Progenitor cell of endocrine pancreas (in vitro differentiated cells): ENCODE measurements around the gene KLHL36. TPM values are rescaled to one million over a fixed set of nuclear protein-coding genes. Genes with fewer than 3 reads are reported as not detected.
"Not testable (repeated sequence)": the region's sequence is repeated elsewhere in the genome, so short reads cannot be mapped to it uniquely, and the experiment has no call there.

Experiments used
- DNase-seq: peaks from one replicate; pipeline ENCODE4 v3.0.0; 2021; ENCODE audit warnings: low spot score; ENCODE audit not compliant: unreplicated experiment
- H3K27ac Mint-ChIP-seq: 2 replicates; pipeline ENCODE4 v1.8.0; 2021; ENCODE audit warnings: mild to moderate bottlenecking, moderate library complexity, mixed read lengths
- H3K27me3 Mint-ChIP-seq: 2 replicates; pipeline ENCODE4 v1.8.0; 2021; ENCODE audit warnings: mixed read lengths
- H3K36me3 Mint-ChIP-seq: 2 replicates; pipeline ENCODE4 v1.8.0; 2022; ENCODE audit warnings: mixed read lengths; ENCODE audit not compliant: insufficient read depth
- H3K4me1 Mint-ChIP-seq: 2 replicates; pipeline ENCODE4 v1.8.0; 2021; ENCODE audit warnings: low read depth, mixed read lengths
- H3K4me3 Mint-ChIP-seq: 2 replicates; pipeline ENCODE4 v1.8.0; 2021; ENCODE audit warnings: low read depth, mild to moderate bottlenecking, moderate library complexity, mixed read lengths
- H3K9me3 Mint-ChIP-seq: 2 replicates; pipeline ENCODE4 v1.8.0; 2021; ENCODE audit warnings: low read depth, mixed read lengths
- total RNA-seq: library from RNA; stranded (reverse); gene quantifications from 2 replicates; pipeline ENCODE4 v1.2.1, GENCODE V29; 2021
- TF ChIP-seq, protein P1 (sequence below): fragments of 200-600 bp; sonication (generic); IDR thresholded peaks from one replicate; pipeline ENCODE4 v1.5.0; 2021; ENCODE audit warnings: antibody characterized with exemption, mild to moderate bottlenecking; ENCODE audit not compliant: unreplicated experiment

KLHL36 gene
- total RNA-seq, 1 donor from 2014 or later: 43.2 TPM

- DNase-seq: no peak
- peaks cover 15% of the 10 kb centered on the region for H3K4me1 Mint-ChIP-seq
- H3K27me3 Mint-ChIP-seq: no peaks in the 10 kb centered on the region
- no peaks in the 10 kb centered on the region for H3K9me3 Mint-ChIP-seq
- H3K36me3 Mint-ChIP-seq: no peaks in the 10 kb centered on the region
- H3K4me3 Mint-ChIP-seq: no peak overlapping the region
- TF ChIP-seq, protein P1, sequence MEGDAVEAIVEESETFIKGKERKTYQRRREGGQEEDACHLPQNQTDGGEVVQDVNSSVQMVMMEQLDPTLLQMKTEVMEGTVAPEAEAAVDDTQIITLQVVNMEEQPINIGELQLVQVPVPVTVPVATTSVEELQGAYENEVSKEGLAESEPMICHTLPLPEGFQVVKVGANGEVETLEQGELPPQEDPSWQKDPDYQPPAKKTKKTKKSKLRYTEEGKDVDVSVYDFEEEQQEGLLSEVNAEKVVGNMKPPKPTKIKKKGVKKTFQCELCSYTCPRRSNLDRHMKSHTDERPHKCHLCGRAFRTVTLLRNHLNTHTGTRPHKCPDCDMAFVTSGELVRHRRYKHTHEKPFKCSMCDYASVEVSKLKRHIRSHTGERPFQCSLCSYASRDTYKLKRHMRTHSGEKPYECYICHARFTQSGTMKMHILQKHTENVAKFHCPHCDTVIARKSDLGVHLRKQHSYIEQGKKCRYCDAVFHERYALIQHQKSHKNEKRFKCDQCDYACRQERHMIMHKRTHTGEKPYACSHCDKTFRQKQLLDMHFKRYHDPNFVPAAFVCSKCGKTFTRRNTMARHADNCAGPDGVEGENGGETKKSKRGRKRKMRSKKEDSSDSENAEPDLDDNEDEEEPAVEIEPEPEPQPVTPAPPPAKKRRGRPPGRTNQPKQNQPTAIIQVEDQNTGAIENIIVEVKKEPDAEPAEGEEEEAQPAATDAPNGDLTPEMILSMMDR: no peak
- H3K27ac Mint-ChIP-seq: no peak overlapping the region
Observed at GRCh38 chr16:84690088-84690819, 41.9 kb downstream of the KLHL36 start.

GRCh38 chr16:84692451-84693214 is 44.3 kb downstream of the KLHL36 start:
- Mint-ChIP-seq H3K27me3 (no peaks in the 10 kb centered on the region), H3K27ac (no peak overlapping the region), H3K36me3 (no peaks in the 10 kb centered on the region), H3K4me1 (peaks cover 15% of the 10 kb centered on the region), H3K9me3 (peaks cover 3% of the 10 kb centered on the region), H3K4me3 (no peak overlapping the region)
- DNase-seq: no peak
- TF ChIP-seq, protein P1: no peak

DNA sequence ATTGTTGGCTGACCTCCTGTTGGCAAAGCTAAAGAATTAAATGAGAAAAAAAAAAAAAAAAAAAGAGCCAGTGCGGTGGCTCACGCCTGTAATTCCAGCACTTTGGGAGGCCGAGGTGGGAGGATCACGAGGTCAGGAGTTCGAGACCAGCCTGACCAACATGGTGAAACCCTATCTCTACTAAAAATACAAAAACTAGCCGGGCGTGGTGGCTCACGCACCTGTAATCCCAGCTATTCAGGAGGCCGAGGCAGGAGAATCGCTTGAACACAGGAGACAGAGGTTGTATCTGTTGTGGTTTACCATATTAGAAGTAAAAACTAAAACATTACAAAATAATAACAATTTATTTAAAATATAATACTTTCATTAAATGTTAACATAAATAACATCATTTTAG is 45.6 kb downstream of the KLHL36 start:
- peaks cover 16% of the 10 kb centered on the region for H3K4me1 Mint-ChIP-seq
- H3K9me3 Mint-ChIP-seq, H3K36me3 Mint-ChIP-seq, H3K27me3 Mint-ChIP-seq, H3K4me3 Mint-ChIP-seq, H3K27ac Mint-ChIP-seq, DNase-seq: not testable (repeated sequence)

GRCh38 chr16:84694980-84695379 is 46.7 kb downstream of the KLHL36 start:
- TF ChIP-seq, protein P1: no peak
- peaks cover 3% of the 10 kb centered on the region for H3K9me3 Mint-ChIP-seq
- no peak for DNase-seq
- H3K4me3 Mint-ChIP-seq: no peak overlapping the region
- peaks cover 18% of the 10 kb centered on the region for H3K4me1 Mint-ChIP-seq
- H3K36me3 Mint-ChIP-seq: no peaks in the 10 kb centered on the region
- H3K27me3 Mint-ChIP-seq: no peaks in the 10 kb centered on the region
- no peak overlapping the region for H3K27ac Mint-ChIP-seq

DNA sequence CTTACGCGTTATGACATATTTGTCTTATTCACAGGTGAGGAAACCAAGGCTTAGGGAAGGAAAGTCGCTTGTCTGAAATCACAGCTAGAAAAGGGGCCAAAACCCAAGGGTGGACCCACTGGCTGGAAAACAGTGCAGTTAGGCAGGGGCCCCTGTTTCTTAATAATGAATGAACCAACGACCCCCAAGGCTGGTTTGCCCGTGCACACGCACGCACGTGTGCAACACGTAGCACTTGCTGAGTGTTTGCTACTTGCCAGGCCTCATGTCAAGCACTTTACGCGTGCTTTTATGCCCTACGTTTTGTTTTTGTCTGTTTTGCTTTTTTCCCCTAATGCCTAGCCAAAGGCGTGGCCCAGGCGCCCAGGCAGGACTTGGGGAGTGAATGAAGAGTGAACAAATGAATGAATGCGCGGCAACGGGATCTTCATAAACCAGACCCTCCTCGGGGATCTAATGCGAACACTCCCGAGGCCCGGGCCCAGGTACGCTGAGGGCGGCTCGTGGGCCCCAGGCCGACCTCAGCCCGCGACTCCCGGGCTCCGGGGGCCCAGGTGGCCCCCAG is 50.9 kb downstream of the KLHL36 start:
- Mint-ChIP-seq H3K36me3 (no peaks in the 10 kb centered on the region), H3K27me3 (no peaks in the 10 kb centered on the region), H3K4me3 (peak overlapping the region; percentile 84), H3K27ac (peak overlapping the region; percentile 98), H3K4me1 (peaks cover 31% of the 10 kb centered on the region), H3K9me3 (peaks cover 3% of the 10 kb centered on the region)
- TF ChIP-seq, protein P1: no peak
- no peak for DNase-seq
